Measurements from ENCODE around the gene KRT16.
"Not testable (repeated sequence)": the region's sequence is repeated elsewhere in the genome, so short reads cannot be mapped to it uniquely, and the experiment has no call there.

KRT16 gene

GRCh38 chr17:41617136-41617535 is 4.6 kb upstream of the KRT16 start:
- DNase-seq (ENCODE audit: low read depth in 2 of 3, low spot score in 1 of 3) = no peak

DNA sequence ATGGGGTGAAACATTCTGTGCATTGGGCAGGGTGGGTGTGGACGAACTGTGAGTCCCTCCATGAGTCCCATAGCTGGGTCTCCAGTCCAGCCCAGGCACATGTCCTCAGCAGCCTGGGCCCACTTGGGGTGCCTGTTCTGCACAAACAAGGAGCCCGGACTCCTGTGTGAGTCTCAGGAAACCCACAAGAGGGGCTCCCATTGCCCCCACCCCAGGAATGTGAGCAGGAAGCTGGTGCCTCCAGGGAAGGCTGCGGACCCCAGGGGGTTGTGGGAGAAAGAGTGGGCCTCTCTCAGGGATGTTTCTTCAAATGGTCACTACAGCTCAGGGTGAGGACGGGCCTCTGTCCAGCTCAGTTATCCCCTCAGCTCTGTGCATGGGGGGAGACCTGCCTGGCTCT is 3.9 kb upstream of the KRT16 start:
- DNase-seq (ENCODE audit: low read depth in 2 of 3, low spot score in 1 of 3) = not testable (repeated sequence)

DNA sequence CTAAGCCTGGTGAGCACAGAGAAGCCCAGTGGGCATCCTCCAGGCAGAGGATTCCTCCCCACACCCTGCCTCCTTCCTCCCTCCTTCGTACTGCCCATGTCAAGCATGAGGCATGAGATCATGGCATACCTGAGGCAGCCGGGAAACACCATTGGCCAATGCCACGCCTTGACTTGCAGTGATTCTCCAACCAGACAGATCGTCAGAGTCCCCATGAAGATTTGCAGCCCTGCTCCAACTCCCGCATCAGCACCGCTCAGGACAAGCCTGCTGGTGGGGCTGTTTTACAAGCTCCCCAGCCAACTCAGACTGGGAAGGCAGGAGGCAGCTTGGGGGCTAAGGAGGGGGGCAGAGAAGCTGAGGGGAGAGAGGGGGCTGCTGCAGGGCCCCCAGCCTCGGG is 2.9 kb upstream of the KRT16 start:
- no peak for DNase-seq (ENCODE audit: low read depth in 2 of 3, low spot score in 1 of 3)

- not testable (repeated sequence) for DNase-seq (ENCODE audit: low read depth in 2 of 3, low spot score in 1 of 3)
Observed at GRCh38 chr17:41614767-41615166, 2.2 kb upstream of the KRT16 start.

DNA sequence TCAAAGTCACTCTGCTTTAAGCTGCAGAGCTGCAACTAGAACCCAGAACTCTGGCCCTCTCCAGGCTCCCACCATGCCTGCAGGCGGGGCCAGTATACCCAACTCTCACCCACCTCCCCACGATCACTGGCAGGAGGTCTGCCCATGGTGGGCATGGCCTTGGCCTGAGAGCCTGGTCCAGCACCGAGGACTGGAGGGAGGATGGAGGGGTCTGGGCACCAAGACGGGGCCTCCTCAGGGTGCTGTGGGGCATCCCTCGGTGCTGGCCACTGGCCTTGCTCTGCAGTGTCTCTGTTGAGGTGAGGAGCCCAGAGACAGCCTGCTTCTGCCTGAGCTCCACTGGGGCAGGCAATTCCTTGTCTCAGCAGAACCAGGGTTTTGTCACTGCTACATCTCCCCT is 1.5 kb upstream of the KRT16 start:
- DNase-seq (ENCODE audit: low read depth in 2 of 3, low spot score in 1 of 3) = no peak

DNA sequence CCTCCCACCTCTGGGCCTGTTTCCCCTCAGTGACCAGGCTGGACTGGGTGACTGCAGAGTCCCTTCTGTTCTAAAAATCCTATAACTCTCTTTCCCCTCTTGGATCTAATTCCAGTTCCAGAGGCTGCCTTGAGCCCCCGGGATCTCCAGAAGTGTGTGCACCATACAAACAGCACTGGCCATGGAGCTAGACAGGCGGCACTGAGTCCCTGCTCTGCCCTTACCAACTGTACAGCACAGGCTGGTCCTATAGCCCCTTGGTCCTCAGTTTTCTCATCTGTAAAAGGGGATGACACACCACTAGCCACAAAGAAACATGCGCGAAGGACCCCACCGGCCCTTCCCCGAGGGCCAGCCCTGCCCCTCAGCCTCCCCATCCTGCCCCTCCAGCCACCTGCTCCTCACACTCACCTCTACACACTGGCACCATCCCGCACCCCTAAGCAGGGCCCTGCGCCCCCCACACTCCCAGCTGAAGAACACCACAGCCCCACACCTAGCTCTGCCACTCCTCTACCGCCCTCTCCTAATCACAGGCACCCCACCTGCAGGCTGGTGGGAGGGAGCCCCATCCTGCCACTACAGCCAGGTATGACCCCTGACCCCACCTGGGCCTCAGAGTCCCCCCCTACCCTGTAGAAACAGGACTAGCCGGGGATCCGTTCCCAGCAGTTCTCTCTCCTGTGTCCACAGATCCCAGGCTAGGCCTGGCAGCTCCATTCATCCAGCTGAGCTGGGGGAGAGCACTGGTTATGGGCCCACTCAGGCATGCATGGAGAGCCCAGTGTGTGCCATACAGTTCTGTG is 913 bp upstream of the KRT16 start:
- DNase-seq (ENCODE audit: low read depth in 2 of 3, low spot score in 1 of 3) = no peak

GRCh38 chr17:41610965-41611640 is 1.5 kb downstream of the KRT16 start:
- DNase-seq (ENCODE audit: low read depth in 2 of 3, low spot score in 1 of 3) = no peak

GRCh38 chr17:41610061-41610517 is 2.5 kb downstream of the KRT16 start:
- not testable (repeated sequence) for DNase-seq (ENCODE audit: low read depth in 2 of 3, low spot score in 1 of 3)

GRCh38 chr17:41606930-41607329 is 5.6 kb downstream of the KRT16 start:
- DNase-seq (ENCODE audit: low read depth in 2 of 3, low spot score in 1 of 3) = not testable (repeated sequence)

GRCh38 chr17:41602524-41602923 is 10.0 kb downstream of the KRT16 start:
- DNase-seq (ENCODE audit: low read depth in 2 of 3, low spot score in 1 of 3) = no peak

GRCh38 chr17:41600318-41600717 is 12.2 kb downstream of the KRT16 start:
- DNase-seq (ENCODE audit: low read depth in 2 of 3, low spot score in 1 of 3) = no peak

DNA sequence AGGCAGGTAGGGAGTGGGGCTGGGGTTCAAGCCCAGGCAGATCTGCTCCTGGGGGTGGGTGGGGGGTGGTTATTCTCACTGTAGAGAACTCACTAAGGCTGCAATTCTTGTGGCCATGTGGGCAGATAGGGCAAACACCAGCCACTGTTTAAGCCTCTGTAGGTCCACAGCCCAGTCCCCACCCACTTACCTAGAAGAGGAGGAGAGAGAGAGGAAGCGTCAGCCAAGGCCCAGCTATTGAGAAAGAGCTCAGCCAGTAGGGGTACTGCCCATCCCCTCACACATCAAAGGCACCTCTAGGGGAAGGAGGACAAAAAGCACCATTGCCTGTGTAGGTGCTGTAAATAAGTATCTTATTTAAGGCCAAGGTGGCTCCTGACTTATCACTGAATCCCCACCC is 12.9 kb downstream of the KRT16 start:
- no peak for DNase-seq (ENCODE audit: low read depth in 2 of 3, low spot score in 1 of 3)

GRCh38 chr17:41595585-41595984 is 17.0 kb downstream of the KRT16 start:
- DNase-seq (ENCODE audit: low read depth in 2 of 3, low spot score in 1 of 3) = no peak

GRCh38 chr17:41594363-41594915 is 18.1 kb downstream of the KRT16 start:
- DNase-seq (ENCODE audit: low read depth in 2 of 3, low spot score in 1 of 3) = no peak

GRCh38 chr17:41593306-41593981 is 19.1 kb downstream of the KRT16 start:
- DNase-seq (ENCODE audit: low read depth in 2 of 3, low spot score in 1 of 3) = no peak

- DNase-seq (ENCODE audit: low read depth in 2 of 3, low spot score in 1 of 3) = no peak
Observed at GRCh38 chr17:41592601-41593305, 19.8 kb downstream of the KRT16 start.

- DNase-seq (ENCODE audit: low read depth in 2 of 3, low spot score in 1 of 3) = no peak
Observed at GRCh38 chr17:41589301-41589700, 23.3 kb downstream of the KRT16 start.

GRCh38 chr17:41588126-41588810 is 24.3 kb downstream of the KRT16 start:
- no peak for DNase-seq (ENCODE audit: low read depth in 2 of 3, low spot score in 1 of 3)

GRCh38 chr17:41586863-41587495 is 25.6 kb downstream of the KRT16 start, which contains the start of gene KRT14:
Gene KRT14, minus strand, starts transcription at chr17:41586895. Its CDS starts 61 bp downstream, at chr17:41586834.
- DNase-seq (ENCODE audit: low read depth in 2 of 3, low spot score in 1 of 3) = no peak
